Panc1 (cell line): ENCODE measurements around the gene TMEM121B.

Experiments used
- CTCF ChIP-seq: fragments of 450-650 bp; IDR thresholded peaks from 2 replicates; pipeline ENCODE4 v1.5.1; 2017; ENCODE audit warnings: mild to moderate bottlenecking
- POLR2AphosphoS5 ChIP-seq: IDR thresholded peaks from 2 replicates; pipeline ENCODE4 v1.6.1; 2012; ENCODE audit warnings: mild to moderate bottlenecking, low read depth, low read length, moderate library complexity

GRCh38 chr22:17120711-17121232, 388 bp downstream of the TMEM121B start:
- TF ChIP-seq CTCF (no peak), POLR2AphosphoS5 (no peak)
